Adipose tissue (tissue), 3 donors: Measurements from ENCODE around the gene KIF6. TPM values are rescaled to one million over a fixed set of nuclear protein-coding genes. Genes with fewer than 3 reads are reported as not detected.
"Not testable (repeated sequence)": the region's sequence is repeated elsewhere in the genome, so short reads cannot be mapped to it uniquely, and the experiment has no call there.

Experiments used
- H3K27ac ChIP-seq: one replicate; pipeline ENCODE4 v1.5.1; 2013; ENCODE audit warnings: low read depth, low read length
- WGBS, 3 donors: extraction: QIAGEN DNeasy Blood & Tissue Kit; methylation state at CpG; one replicate each; pipeline ENCODE4 v1.1.7; 2013; 5-methylcytosine and 5-hydroxymethylcytosine counted together
- polyA plus RNA-seq, 3 donors: library from polyadenylated mRNA; stranded (reverse); fragments of 200-250 nt; gene quantifications; one replicate each; pipeline ENCODE4 v1.2.3, GENCODE V29; 2013
- donor health status: healthy with polysubstance abuse.
- donor health status: Bipolar disorder and iron deficiency.
- donor health status: healthy.

The KIF6 gene
- polyA plus RNA-seq, 3 donors, result 0.10 to 0.31 TPM; not detected in 1

GRCh38 chr6:39677318-39677717, 47.9 kb downstream of the KIF6 start:
- not testable (repeated sequence) for H3K27ac ChIP-seq
- WGBS, 3 donors, result 91 to 92% (median 92%) methylated on average over 2 of the region's 3 CpGs

- WGBS, 3 donors, result 88 to 96% (median 92%) methylated on average over 2 of the region's 2 CpGs
- H3K27ac ChIP-seq, result no peak overlapping the region
Measured at GRCh38 chr6:39670519-39670918, 54.7 kb downstream of the KIF6 start.

DNA sequence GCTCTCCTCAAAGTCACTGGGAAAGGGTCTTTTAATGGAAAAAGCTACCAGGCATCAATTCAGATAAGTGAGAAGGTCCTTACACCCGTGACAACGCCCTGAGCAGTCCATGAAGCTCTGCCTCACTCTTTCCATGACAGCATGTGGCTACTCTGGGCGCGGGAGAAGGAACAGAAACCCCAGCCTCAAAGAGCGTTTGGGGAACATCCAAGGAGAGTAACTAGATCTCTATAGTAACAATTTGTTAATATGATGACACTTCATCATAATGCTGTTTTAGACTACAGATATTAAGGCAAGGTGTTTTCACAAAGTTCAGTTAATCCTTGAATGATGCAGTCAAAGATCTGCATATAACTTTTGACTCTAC, 55.2 kb downstream of the KIF6 start:
- H3K27ac ChIP-seq, result no peak overlapping the region
- 77 to 85% (median 85%) methylated on average over 5 of the region's 5 CpGs for WGBS, 3 donors

GRCh38 chr6:39669207-39669972, 55.8 kb downstream of the KIF6 start:
- no peak overlapping the region for H3K27ac ChIP-seq
- WGBS, 3 donors, result 72 to 78% (median 73%) methylated on average over 8 of the region's 8 CpGs

DNA sequence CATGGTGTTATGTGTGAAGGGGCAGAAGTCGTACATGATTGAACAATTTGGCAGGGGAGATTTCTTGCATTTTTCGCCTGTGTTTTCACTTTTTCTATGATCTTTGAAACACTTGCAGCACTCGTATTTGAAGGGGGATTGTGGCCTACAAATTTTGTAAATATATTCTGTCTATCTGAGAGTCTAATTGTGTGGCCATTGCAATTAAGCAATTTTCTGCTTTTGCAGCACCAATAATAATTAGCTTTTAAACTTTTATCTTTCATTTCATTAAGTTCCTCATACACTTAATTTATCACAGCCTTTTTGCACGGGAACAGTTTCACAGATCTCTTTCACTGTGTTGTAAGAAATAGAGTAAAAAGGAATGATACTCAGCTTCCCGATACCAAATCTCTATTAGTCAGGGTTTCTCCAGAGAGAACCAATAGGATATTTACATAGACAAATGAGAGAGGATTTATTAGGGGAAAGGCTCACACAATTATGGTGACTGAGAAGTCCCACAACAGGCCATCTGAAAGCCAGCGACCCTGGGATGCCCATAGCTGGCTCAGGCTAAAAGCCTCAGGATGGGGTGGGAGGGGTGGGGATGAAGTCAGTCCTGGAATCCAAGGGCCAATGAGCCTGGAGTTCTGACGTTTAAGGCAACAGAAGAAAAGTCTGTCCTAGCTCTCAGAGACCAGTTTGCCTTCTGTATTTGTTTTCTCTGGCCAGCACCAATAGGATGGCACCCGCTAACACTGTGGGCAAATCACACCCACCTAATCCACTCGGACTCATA, 58.3 kb downstream of the KIF6 start:
- H3K27ac ChIP-seq, result no peak overlapping the region
- WGBS, 3 donors, result 76 to 81% (median 81%) methylated on average over 9 of the region's 9 CpGs

GRCh38 chr6:39665861-39666260, 59.3 kb downstream of the KIF6 start:
- no peak overlapping the region for H3K27ac ChIP-seq
- WGBS, 3 donors, result 34 to 66% (median 51%) methylated on average over 1 of the region's 1 CpG

DNA sequence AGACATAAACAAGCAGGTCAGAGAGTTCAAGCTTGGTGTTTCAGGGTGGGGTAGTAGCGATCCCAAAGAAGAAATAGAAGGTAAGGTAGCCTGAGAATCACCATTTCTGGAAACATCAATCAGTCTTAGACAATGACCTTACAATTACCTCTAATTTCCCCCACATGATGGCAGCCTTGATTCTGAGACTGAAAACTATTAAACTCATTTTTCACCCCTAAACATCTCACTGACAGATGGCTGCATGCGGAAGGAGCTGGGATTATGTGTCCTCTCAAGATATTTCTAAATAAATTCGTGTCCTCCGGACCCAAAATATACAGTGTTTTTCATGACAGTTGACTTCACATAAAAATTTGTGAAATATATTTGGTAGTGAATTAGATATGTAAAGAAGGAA, 61.0 kb downstream of the KIF6 start:
- H3K27ac ChIP-seq, result no peak overlapping the region
- WGBS, 3 donors, result 69 to 83% (median 75%) methylated on average over 4 of the region's 4 CpGs

DNA sequence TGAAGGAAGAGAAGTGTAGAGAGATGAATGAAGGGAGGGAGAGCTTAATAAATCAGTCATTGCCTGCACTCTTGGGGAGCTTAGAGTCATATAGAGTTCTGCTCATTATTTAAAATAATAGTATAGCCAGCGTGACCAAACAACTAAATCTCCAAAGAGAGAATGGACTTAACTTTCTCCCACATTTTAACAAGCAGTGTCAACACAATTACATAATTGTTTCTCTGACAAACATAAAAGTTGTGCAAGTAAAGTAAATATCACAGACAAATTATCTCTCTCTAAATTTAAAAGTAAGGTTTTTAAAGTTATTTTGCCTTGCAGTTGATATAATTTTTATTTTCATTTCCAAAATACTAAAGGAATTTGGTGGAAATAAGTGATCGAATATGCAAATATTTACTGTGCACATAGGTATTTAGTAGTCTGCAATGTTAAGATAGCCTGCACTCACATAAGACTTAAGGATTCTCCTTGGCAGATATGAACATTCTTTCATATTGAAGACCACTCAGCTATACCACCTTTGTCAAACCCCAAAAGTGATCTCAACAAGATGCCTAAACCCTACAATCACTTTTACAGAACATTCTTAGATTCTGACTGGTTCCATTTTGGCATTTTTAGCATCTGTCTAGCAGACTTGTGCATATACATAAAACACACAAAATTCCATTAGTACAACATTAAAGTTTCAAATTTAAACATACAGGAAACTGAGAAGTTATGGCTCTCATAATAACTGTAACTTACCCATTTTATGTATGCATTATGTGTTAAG, 67.7 kb downstream of the KIF6 start:
- WGBS, 3 donors, result 75 to 88% (median 82%) methylated on average over 2 of the region's 2 CpGs
- H3K27ac ChIP-seq, result no peak overlapping the region

DNA sequence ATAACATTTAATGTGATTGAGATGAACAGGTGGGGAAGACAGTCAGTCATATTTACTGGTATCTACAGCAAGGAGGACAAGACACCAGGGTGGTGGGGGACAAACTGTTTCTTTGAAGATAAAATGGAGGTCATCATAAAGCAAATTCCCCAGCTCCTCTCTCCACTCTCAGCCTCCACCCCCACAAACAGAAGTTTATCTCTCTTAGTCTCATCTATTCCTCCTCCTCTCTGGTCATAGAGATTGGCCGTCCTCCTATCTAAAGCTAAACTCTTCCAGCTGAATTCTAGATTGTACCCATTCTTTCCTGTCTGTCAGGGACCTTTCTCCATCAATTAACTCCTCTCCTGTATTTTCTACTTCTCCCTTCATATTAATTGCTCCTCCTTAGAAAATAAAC, 71.1 kb downstream of the KIF6 start:
- no peak overlapping the region for H3K27ac ChIP-seq
- whole genome bisulfite sequencing, 3 donors, result 81 to 89% (median 82%) methylated on average over 1 of the region's 1 CpG

GRCh38 chr6:39653612-39654011, 71.6 kb downstream of the KIF6 start:
- WGBS, 3 donors, result 52 to 59% (median 59%) methylated on average over 2 of the region's 2 CpGs

DNA sequence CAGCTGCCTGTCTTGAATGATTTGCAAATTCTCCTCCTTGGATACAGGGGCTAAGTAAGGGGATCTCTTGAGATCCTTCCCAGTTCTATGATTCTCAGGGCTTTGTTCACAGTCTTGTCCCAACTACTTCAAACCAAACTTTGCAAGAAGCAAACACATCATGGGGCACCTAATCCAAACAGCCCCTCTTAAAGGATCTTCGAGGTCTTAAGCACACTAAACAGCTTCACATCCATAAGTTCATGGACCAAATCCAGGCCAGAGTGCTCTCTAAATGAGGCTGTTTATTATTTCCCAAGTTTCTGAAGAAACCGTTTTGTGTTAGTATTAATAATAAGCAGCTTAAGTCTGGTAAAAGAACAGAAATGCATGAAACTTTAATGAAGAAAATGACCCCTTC, 75.2 kb downstream of the KIF6 start:
- no peak overlapping the region for H3K27ac ChIP-seq
- WGBS, 3 donors, result 63 to 68% (median 64%) methylated on average over 2 of the region's 2 CpGs

More at GRCh38 chr6:39653612-39654011, 71.6 kb downstream of the KIF6 start:
- no peak overlapping the region for H3K27ac ChIP-seq

GRCh38 chr6:39646751-39647420, 78.3 kb downstream of the KIF6 start:
- H3K27ac ChIP-seq, result no peak overlapping the region
- 64 to 82% (median 71%) methylated on average over 5 of the region's 5 CpGs for WGBS, 3 donors

GRCh38 chr6:39642270-39642669, 82.9 kb downstream of the KIF6 start:
- no peak overlapping the region for H3K27ac ChIP-seq
- 53 to 66% (median 62%) methylated on average over 2 of the region's 2 CpGs for WGBS, 3 donors

- 93 to 97% (median 96%) methylated on average over 1 of the region's 1 CpG for WGBS, 3 donors
- H3K27ac ChIP-seq, result no peak overlapping the region
Measured at GRCh38 chr6:39638126-39638822, 86.9 kb downstream of the KIF6 start.

- WGBS, 3 donors, result 73 to 89% (median 86%) methylated on average over 3 of the region's 3 CpGs
- H3K27ac ChIP-seq, result no peak overlapping the region
Measured at GRCh38 chr6:39634646-39635341, 90.4 kb downstream of the KIF6 start.

DNA sequence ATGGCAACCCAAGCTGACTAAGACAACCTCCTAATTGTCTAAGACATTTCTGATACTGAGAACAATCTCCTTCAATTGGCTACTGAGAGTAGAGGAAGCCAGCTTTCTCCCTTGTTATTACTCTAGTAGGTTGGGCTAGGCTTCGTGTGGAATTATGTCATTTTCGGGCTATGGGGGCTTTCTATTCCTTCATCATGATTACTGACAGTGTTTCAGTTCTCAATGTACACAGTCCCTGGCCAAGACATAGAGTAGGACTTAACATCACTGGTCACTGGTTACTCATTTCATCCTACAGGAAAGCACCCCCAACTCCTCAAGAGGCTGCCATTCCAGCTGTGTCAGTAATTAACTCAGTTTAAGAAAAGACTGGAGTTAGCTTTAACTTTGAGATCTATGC, 100.0 kb downstream of the KIF6 start:
- 89 to 95% (median 94%) methylated on average over 2 of the region's 2 CpGs for WGBS, 3 donors
- H3K27ac ChIP-seq, result no peak overlapping the region

GRCh38 chr6:39623750-39624149, 101.5 kb downstream of the KIF6 start:
- 65 to 75% (median 74%) methylated on average over 4 of the region's 4 CpGs for WGBS, 3 donors
- no peak overlapping the region for H3K27ac ChIP-seq
